Activated T-helper 1 cell treated with anti-CD3 and anti-CD28 coated beads, Interleukin-12 subunit alpha, Interleukin-12 subunit beta, Interleukin-2, Interleukin-4 antibody, amounts not matched to agents 30 ng/mL and 10 ng/mL and 1 ng/mL, durations not matched to agents 14 hours and 24 hours and 36 hours (primary cell): Measurements from ENCODE around the gene CCNDBP1. TPM values are rescaled to one million over a fixed set of nuclear protein-coding genes. Genes with fewer than 3 reads are reported as not detected.

Source experiments
- DNase-seq: peaks from one replicate; pipeline ENCODE4 v3.0.0; 2021; ENCODE audit warnings: low spot score
- H3K27ac Mint-ChIP-seq: one replicate; pipeline ENCODE4 v1.8.0; 2021; ENCODE audit warnings: mild to moderate bottlenecking, mixed read lengths
- H3K27me3 Mint-ChIP-seq: one replicate; pipeline ENCODE4 v1.8.0; 2022; ENCODE audit warnings: mild to moderate bottlenecking, moderate library complexity, mixed read lengths; ENCODE audit not compliant: insufficient read depth
- H3K36me3 Mint-ChIP-seq: one replicate; pipeline ENCODE4 v1.8.0; 2021; ENCODE audit warnings: low read depth, mixed read lengths
- H3K4me1 Mint-ChIP-seq: one replicate; pipeline ENCODE4 v1.8.0; 2021; ENCODE audit warnings: low read depth, mixed read lengths
- H3K4me3 Mint-ChIP-seq: one replicate; pipeline ENCODE4 v1.8.0; 2021; ENCODE audit warnings: mild to moderate bottlenecking, moderate library complexity, mixed read lengths
- H3K9me3 Mint-ChIP-seq: one replicate; pipeline ENCODE4 v1.8.0; 2021; ENCODE audit warnings: mixed read lengths
- intact Hi-C: fragments of 100-400 bp; cut with micrococcal nuclease; formaldehyde crosslinking; loops from one replicate; pipeline ENCODE4 v1.15.1; 2024
- total RNA-seq: library from RNA; stranded (reverse); gene quantifications from 2 replicates; pipeline ENCODE4 v1.2.3, GENCODE V29; 2022

The CCNDBP1 gene
- total RNA-seq, 1 donor from 2014 or later: 57.7 TPM

GRCh38 chr15:43246261-43246774, 61.1 kb downstream of the CCNDBP1 start:
- intact Hi-C loops: no loop called here
- no peak overlapping the region for H3K27ac Mint-ChIP-seq
- H3K27me3 Mint-ChIP-seq: peaks cover 3% of the 10 kb centered on the region
- H3K4me3 Mint-ChIP-seq: no peak overlapping the region
- H3K9me3 Mint-ChIP-seq: no peaks in the 10 kb centered on the region
- no peak for DNase-seq
- H3K36me3 Mint-ChIP-seq: no peaks in the 10 kb centered on the region
- peaks cover 29% of the 10 kb centered on the region for H3K4me1 Mint-ChIP-seq

Other genes with a start within 250 kb of the CCNDBP1 start
- gene UBR1, start 79.4 kb upstream of the CCNDBP1 start, total RNA-seq: 29.1 and 35.3 TPM in 2 replicates
- gene TMEM62, start 51.8 kb upstream of the CCNDBP1 start, total RNA-seq: 16.4 and 18.6 TPM in 2 replicates
- gene EPB42, start 35.6 kb downstream of the CCNDBP1 start, total RNA-seq: not detected in 2 replicates
- gene TGM5, start 81.5 kb downstream of the CCNDBP1 start, total RNA-seq: not detected in 2 replicates
- not detected in 2 replicates for gene TGM7, start 116.9 kb downstream of the CCNDBP1 start, total RNA-seq
- 15.4 and 15.7 TPM in 2 replicates for gene LCMT2, start 145.2 kb downstream of the CCNDBP1 start, total RNA-seq
- gene ZSCAN29, start 185.6 kb downstream of the CCNDBP1 start, total RNA-seq: 32.9 and 34.9 TPM in 2 replicates
- 46.5 and 47.2 TPM in 2 replicates for gene TUBGCP4, start 185.7 kb downstream of the CCNDBP1 start, total RNA-seq